GM18526 (cell line): Measurements from ENCODE around the gene CENPH.

Experiments used
- POLR2A ChIP-seq: IDR thresholded peaks from 3 replicates; pipeline ENCODE4 v1.6.1; 2011; ENCODE audit not compliant: insufficient read length; ENCODE audit errors: extremely low read depth

CENPH gene

GRCh38 chr5:69202497-69202896, 13.1 kb downstream of the CENPH start:
- TF ChIP-seq POLR2A = no peak

GRCh38 chr5:69206528-69207190, 17.3 kb downstream of the CENPH start:
- TF ChIP-seq POLR2A = no peak

- TF ChIP-seq POLR2A = no peak
These were observed 20.2 kb downstream of the CENPH start for GRCh38 chr5:69209602-69210001.

- TF ChIP-seq POLR2A = no peak
These were observed 21.8 kb downstream of the CENPH start for GRCh38 chr5:69211200-69211599.

- TF ChIP-seq POLR2A = no peak
These were observed 22.6 kb downstream of the CENPH start for GRCh38 chr5:69212022-69212421.

- no peak for TF ChIP-seq POLR2A
These were observed 24.3 kb downstream of the CENPH start for GRCh38 chr5:69213513-69214215.

GRCh38 chr5:69217151-69217511, 27.7 kb downstream of the CENPH start:
- no peak for TF ChIP-seq POLR2A

- peak; percentile 77 for TF ChIP-seq POLR2A
These were observed 28.5 kb downstream of the CENPH start for GRCh38 chr5:69217548-69218526.

GRCh38 chr5:69219939-69220338, 30.6 kb downstream of the CENPH start:
- TF ChIP-seq POLR2A = no peak

GRCh38 chr5:69224520-69224919, 35.1 kb downstream of the CENPH start:
- no peak for TF ChIP-seq POLR2A

GRCh38 chr5:69225860-69226259, 36.5 kb downstream of the CENPH start:
- TF ChIP-seq POLR2A = no peak

- TF ChIP-seq POLR2A = no peak
These were observed 40.8 kb downstream of the CENPH start for GRCh38 chr5:69230181-69230580.

GRCh38 chr5:69231281-69231680, 41.9 kb downstream of the CENPH start:
- TF ChIP-seq POLR2A = no peak

- TF ChIP-seq POLR2A = no peak
These were observed 42.5 kb downstream of the CENPH start for GRCh38 chr5:69231851-69232250.

- peak; percentile 76 for TF ChIP-seq POLR2A
These were observed 45.3 kb downstream of the CENPH start, which contains the start of gene CDK7 for GRCh38 chr5:69234457-69235268. Gene CDK7 (plus strand): TSS chr5:69234886. CDS start chr5:69234976, 90 bp downstream.
